ENCODE measurements around the gene RNF207. TPM values are rescaled to one million over a fixed set of nuclear protein-coding genes. Genes with fewer than 3 reads are reported as not detected.

Gene RNF207
- total RNA-seq, 1 donor from 2014 or later: not detected

GRCh38 chr1:6170116-6170741 lies 35.7 kb upstream of the RNF207 start:
- TF ChIP-seq, protein P1, sequence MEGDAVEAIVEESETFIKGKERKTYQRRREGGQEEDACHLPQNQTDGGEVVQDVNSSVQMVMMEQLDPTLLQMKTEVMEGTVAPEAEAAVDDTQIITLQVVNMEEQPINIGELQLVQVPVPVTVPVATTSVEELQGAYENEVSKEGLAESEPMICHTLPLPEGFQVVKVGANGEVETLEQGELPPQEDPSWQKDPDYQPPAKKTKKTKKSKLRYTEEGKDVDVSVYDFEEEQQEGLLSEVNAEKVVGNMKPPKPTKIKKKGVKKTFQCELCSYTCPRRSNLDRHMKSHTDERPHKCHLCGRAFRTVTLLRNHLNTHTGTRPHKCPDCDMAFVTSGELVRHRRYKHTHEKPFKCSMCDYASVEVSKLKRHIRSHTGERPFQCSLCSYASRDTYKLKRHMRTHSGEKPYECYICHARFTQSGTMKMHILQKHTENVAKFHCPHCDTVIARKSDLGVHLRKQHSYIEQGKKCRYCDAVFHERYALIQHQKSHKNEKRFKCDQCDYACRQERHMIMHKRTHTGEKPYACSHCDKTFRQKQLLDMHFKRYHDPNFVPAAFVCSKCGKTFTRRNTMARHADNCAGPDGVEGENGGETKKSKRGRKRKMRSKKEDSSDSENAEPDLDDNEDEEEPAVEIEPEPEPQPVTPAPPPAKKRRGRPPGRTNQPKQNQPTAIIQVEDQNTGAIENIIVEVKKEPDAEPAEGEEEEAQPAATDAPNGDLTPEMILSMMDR (IDR thresholded peaks at IDR 0.05; ENCODE audit: unreplicated experiment): no peak
- H3K36me3 Mint-ChIP-seq (ENCODE audit: low read depth, unreplicated experiment): no peaks in the 10 kb centered on the region
- peaks cover 14% of the 10 kb centered on the region for H3K27me3 Mint-ChIP-seq (ENCODE audit: unreplicated experiment)
- H3K4me1 Mint-ChIP-seq (ENCODE audit: unreplicated experiment): no peaks in the 10 kb centered on the region
- no peak for DNase-seq (ENCODE audit: low spot score)
- H3K27ac Mint-ChIP-seq (ENCODE audit: unreplicated experiment): no peak overlapping the region
- H3K9me3 Mint-ChIP-seq (ENCODE audit: unreplicated experiment): no peaks in the 10 kb centered on the region
- H3K4me3 Mint-ChIP-seq (ENCODE audit: unreplicated experiment): no peak overlapping the region

GRCh38 chr1:6170742-6171201 lies 35.1 kb upstream of the RNF207 start:
- TF ChIP-seq, protein P1 (IDR thresholded peaks at IDR 0.05; ENCODE audit: unreplicated experiment): no peak
- Mint-ChIP-seq H3K27me3 (ENCODE audit: unreplicated experiment) (peaks cover 14% of the 10 kb centered on the region), H3K36me3 (ENCODE audit: low read depth, unreplicated experiment) (no peaks in the 10 kb centered on the region), H3K4me1 (ENCODE audit: unreplicated experiment) (no peaks in the 10 kb centered on the region), H3K9me3 (ENCODE audit: unreplicated experiment) (no peaks in the 10 kb centered on the region), H3K27ac (ENCODE audit: unreplicated experiment) (no peak overlapping the region), H3K4me3 (ENCODE audit: unreplicated experiment) (no peak overlapping the region)
- no peak for DNase-seq (ENCODE audit: low spot score)

DNA sequence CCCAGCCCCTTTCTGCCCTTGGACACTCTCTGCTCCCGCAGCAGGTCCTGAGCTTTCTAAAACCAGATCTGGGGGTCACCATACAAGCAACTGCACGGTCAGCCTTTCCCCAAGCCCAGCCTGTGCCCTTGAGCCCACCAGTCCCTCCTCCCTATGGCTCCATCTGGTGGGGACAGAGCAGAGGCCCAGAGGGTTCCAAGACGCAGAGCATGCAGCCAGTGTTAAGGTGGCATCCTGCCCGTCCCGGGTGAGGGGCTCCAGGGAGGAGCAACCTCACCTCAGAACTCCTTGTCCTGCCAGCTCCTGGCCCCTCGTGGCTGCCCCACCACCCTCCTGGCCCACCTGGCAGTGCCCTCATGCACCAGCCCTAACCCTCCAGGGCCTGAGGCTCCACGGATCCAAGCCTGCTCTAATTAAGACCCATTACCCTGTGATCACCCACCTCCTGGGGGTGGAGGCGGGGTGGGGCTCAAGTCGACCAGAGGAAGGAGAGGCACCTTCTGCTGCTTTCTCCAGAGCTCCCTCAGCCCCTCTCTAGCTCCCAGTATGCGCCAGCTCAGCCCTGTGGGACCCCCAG lies 34.3 kb upstream of the RNF207 start:
- H3K36me3 Mint-ChIP-seq (ENCODE audit: low read depth, unreplicated experiment): no peaks in the 10 kb centered on the region
- no peak overlapping the region for H3K4me3 Mint-ChIP-seq (ENCODE audit: unreplicated experiment)
- H3K4me1 Mint-ChIP-seq (ENCODE audit: unreplicated experiment): no peaks in the 10 kb centered on the region
- no peaks in the 10 kb centered on the region for H3K9me3 Mint-ChIP-seq (ENCODE audit: unreplicated experiment)
- peak; percentile 60 for DNase-seq (ENCODE audit: low spot score)
- no peak overlapping the region for H3K27ac Mint-ChIP-seq (ENCODE audit: unreplicated experiment)
- peaks cover 13% of the 10 kb centered on the region for H3K27me3 Mint-ChIP-seq (ENCODE audit: unreplicated experiment)
- TF ChIP-seq, protein P1 (IDR thresholded peaks at IDR 0.05; ENCODE audit: unreplicated experiment): no peak

GRCh38 chr1:6172549-6172948 lies 33.4 kb upstream of the RNF207 start:
- no peak overlapping the region for H3K27ac Mint-ChIP-seq (ENCODE audit: unreplicated experiment)
- no peak overlapping the region for H3K4me3 Mint-ChIP-seq (ENCODE audit: unreplicated experiment)
- TF ChIP-seq, protein P1 (IDR thresholded peaks at IDR 0.05; ENCODE audit: unreplicated experiment): no peak
- H3K4me1 Mint-ChIP-seq (ENCODE audit: unreplicated experiment): peaks cover 2% of the 10 kb centered on the region
- peaks cover 16% of the 10 kb centered on the region for H3K27me3 Mint-ChIP-seq (ENCODE audit: unreplicated experiment)
- no peaks in the 10 kb centered on the region for H3K36me3 Mint-ChIP-seq (ENCODE audit: low read depth, unreplicated experiment)
- no peaks in the 10 kb centered on the region for H3K9me3 Mint-ChIP-seq (ENCODE audit: unreplicated experiment)
- DNase-seq (ENCODE audit: low spot score): no peak
